Kidney (tissue), 14 donors: Measurements from ENCODE around the gene C1GALT1. TPM values are rescaled to one million over a fixed set of nuclear protein-coding genes. Genes with fewer than 3 reads are reported as not detected.

Experiments
- DNase-seq, 5 donors: peaks; one replicate each; pipeline ENCODE4 v3.0.0-alpha.2; 2013 to 2020
- FAIRE-seq: peaks from 2 replicates; lab custom pipeline; 2012; peaks lifted over from hg19 to GRCh38; lab: Jason Lieb, UNC
- H3K27ac ChIP-seq, 2 donors: one replicate each; pipeline ENCODE4 v1.7.0; 2013; ENCODE audit warnings: low read depth in 2 of 2, low read length in 2 of 2, inconsistent platforms in 1 of 2
- H3K27me3 ChIP-seq: one replicate; pipeline ENCODE4 v1.7.1; 2013; ENCODE audit warnings: low read length, inconsistent platforms; ENCODE audit not compliant: control insufficient read depth, insufficient read depth
- H3K36me3 ChIP-seq, 3 donors: one replicate each; pipeline versions ENCODE4 v1.7.0 to v1.7.1; 2013; ENCODE audit warnings: low read length in 3 of 3, control low read depth in 1 of 3, inconsistent platforms in 1 of 3; ENCODE audit not compliant: insufficient read depth in 3 of 3, control insufficient read depth in 2 of 3
- H3K4me1 ChIP-seq, 3 donors: one replicate each; pipeline versions ENCODE4 v1.7.0 to v1.7.1; 2013; ENCODE audit warnings: low read length in 3 of 3, inconsistent platforms in 1 of 3, low read depth in 1 of 3; ENCODE audit not compliant: control insufficient read depth in 2 of 3, insufficient read depth in 2 of 3
- H3K4me3 ChIP-seq, 3 donors: one replicate each; pipeline versions ENCODE4 v1.7.0 to v1.8.1; 2013; ENCODE audit warnings: low read length in 3 of 3, control low read depth in 1 of 3, inconsistent platforms in 1 of 3
- H3K9ac ChIP-seq, 3 donors: one replicate each; pipeline versions ENCODE4 v1.7.0 to v1.7.1; 2013; ENCODE audit warnings: low read length in 3 of 3, control low read depth in 1 of 3, inconsistent platforms in 1 of 3
- H3K9me3 ChIP-seq, 3 donors: one replicate each; pipeline versions ENCODE4 v1.7.0 to v1.7.1; 2013; ENCODE audit warnings: low read length in 3 of 3, control low read depth in 1 of 3, inconsistent platforms in 1 of 3; ENCODE audit not compliant: control insufficient read depth in 2 of 3, insufficient read depth in 1 of 3
- intact Hi-C: fragments of 100-400 bp; cut with DNase I; formaldehyde crosslinking; loops from one replicate; pipeline ENCODE4 v1.11.1; 2022
- polyA plus RNA-seq: library from polyadenylated mRNA; stranded (reverse); fragments of 350-450 nt; fragmentation: Illumina TruSeq; extraction: RNeasy Lipid Tissue Mini Kit (QIAGEN cat#74804); gene quantifications from one replicate; pipeline ENCODE4 v1.2.3, GENCODE V29; 2014; ENCODE audit warnings: low read depth, low replicate concordance; ENCODE audit not compliant: insufficient read depth
- total RNA-seq: library from RNA; stranded (reverse); fragmentation: NEBNext Ultra II Directional; extraction: Animal tissue kit (Norgen Biotek cat#: 25700); gene quantifications from one replicate; pipeline ENCODE4 v1.2.1, GENCODE V29; 2021
- TF ChIP-seq, protein P1 (sequence below): IDR thresholded peaks from 3 replicates; pipeline ENCODE4 v1.5.1; 2012; ENCODE audit warnings: mild to moderate bottlenecking, moderate library complexity, borderline replicate concordance; ENCODE audit not compliant: insufficient read depth; ENCODE audit errors: extremely low read depth
- donor health status: control.
- donor health status: control.
- donor health status: control.
- donor health status: control.
- donor health status: control.
- donor health status: DM: yes; HTN: yes; CAD: no.
- donor health status: Normal renal cell carcinoma (clear cell type).

The C1GALT1 gene
- total and polyA plus RNA-seq, 2 donors from 2014 or later, result 16.0 to 43.0 TPM

DNA sequence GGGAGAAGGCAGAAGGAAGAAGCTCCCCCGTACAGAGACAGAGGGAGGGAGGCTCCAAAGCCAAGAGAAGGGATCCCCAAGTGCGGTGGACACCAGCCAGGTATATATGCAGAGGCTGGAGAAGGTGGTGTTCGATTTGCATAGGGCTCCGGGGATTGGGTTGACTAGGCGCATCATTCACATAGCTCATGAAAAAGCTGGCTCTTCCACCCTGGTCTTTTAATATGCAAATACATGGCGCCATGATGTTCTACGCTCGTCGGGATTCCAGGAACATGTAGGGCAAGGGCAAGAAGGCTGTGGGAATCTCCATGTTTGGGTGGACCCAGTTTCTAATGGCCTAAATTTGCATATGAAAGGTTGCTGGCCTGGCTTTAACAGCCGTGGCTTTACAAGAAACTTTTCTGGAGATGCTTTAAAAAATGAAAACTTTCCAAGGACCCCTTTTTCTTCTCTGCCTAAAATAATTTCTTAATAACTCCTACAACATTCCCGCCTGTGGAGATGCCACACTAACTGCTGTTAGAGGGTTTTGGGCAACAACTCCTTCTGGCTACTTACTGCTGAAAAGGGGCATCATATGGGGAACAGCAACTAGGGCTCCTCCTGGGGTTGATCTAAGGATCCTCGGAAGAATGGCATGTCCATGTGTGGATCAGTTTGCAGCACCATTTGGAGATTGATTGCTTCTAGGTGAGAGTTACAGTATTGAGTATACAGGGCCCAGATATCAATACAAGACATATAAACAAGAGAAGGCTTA lies 28.3 kb downstream of the C1GALT1 start:
- intact Hi-C loops, result no loop called here
- TF ChIP-seq, protein P1, sequence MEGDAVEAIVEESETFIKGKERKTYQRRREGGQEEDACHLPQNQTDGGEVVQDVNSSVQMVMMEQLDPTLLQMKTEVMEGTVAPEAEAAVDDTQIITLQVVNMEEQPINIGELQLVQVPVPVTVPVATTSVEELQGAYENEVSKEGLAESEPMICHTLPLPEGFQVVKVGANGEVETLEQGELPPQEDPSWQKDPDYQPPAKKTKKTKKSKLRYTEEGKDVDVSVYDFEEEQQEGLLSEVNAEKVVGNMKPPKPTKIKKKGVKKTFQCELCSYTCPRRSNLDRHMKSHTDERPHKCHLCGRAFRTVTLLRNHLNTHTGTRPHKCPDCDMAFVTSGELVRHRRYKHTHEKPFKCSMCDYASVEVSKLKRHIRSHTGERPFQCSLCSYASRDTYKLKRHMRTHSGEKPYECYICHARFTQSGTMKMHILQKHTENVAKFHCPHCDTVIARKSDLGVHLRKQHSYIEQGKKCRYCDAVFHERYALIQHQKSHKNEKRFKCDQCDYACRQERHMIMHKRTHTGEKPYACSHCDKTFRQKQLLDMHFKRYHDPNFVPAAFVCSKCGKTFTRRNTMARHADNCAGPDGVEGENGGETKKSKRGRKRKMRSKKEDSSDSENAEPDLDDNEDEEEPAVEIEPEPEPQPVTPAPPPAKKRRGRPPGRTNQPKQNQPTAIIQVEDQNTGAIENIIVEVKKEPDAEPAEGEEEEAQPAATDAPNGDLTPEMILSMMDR, result no peak
- Histone ChIP-seq H3K27ac (no peak overlapping the region), H3K9me3 (no peaks in the 10 kb centered on the region), H3K4me3 (no peak overlapping the region), H3K9ac (no peak overlapping the region), H3K36me3 (peaks cover 0 to 2% (median 0%) of the 10 kb centered on the region in 3 donors), H3K4me1 (peaks cover 0 to 5% (median 0%) of the 10 kb centered on the region in 3 donors), H3K27me3 (no peaks in the 10 kb centered on the region)
- DNase-seq, result no peak
- FAIRE-seq, result no peak

DNA sequence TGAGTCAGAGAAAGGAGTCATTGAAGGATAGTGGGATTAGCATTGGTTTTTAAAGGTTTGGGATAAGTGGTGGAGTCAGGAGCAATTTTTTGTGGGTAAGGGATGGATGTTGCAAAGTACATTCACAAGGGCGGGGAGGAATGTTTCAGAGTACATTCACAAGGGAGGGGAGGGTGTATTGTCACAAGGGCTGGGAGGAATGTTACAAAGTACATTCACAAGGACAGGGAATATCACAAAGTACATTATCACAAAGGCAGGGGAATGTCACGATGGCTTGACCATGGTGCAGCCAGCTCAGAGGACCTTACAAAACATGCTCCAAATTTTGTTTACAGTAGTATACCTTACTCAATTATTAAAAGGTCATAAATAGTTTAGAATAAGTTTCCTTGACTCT lies 30.3 kb downstream of the C1GALT1 start:
- TF ChIP-seq, protein P1, result no peak
- no peak overlapping the region for H3K27ac ChIP-seq
- no peaks in the 10 kb centered on the region for H3K9me3 ChIP-seq
- no peaks in the 10 kb centered on the region for H3K27me3 ChIP-seq
- FAIRE-seq (no peak), DNase-seq (peak in 1 of 5 donors; percentile 2)
- H3K4me1 ChIP-seq, result peaks cover 0 to 5% (median 0%) of the 10 kb centered on the region in 3 donors
- intact Hi-C loops, result no loop called here
- peaks cover 0 to 2% (median 0%) of the 10 kb centered on the region in 3 donors for H3K36me3 ChIP-seq
- no peak overlapping the region for H3K9ac ChIP-seq
- H3K4me3 ChIP-seq, result no peak overlapping the region

DNA sequence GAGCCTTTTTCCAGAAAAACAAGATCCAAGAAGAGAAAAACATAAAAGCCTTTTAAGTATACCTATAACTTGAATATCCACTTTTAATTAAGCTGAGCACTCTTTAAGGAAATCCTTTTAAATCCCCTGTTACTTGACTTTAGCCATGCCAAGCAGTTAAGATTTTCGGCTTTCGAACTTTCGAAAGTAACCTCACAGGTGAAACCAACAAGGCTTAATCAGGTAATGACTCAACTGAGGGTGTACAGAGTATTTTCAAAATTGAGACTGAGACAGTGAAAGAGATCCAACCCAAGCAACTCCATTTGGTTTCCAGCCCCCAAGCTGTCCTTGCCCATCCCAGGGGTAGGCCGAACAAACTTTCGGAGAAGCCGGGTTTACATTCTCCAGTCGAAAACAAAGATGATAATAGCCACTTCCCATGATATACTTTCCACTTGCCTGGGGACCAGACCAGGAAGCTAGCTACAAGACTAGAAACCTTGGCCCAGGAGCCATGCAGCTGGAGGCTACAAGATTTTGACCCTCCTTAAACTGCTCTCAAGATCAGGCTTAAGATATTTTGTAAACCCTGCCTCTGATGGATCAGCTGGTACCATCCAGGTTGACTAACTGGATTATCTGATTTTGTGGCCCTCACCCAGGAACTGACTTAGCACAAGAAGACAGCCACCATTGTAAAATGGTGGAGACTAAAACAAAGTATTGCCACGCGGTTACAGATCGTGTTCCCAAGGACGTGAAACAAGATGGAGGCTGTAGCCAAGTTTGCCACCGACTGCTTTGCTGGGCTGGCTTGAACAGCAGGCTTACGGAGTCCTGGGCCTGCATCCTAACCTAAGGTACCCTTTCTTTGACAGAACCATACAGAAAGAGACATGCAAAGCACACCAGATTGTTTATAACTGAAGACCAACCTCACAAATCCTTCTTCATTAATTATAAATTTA lies 32.3 kb downstream of the C1GALT1 start:
- intact Hi-C loops, result no loop called here
- H3K4me3 ChIP-seq, result no peak overlapping the region
- no peak for FAIRE-seq

More for the DNA sequence above, 32.3 kb downstream of the C1GALT1 start:
- DNase-seq, result no peak
- Histone ChIP-seq H3K27me3 (no peaks in the 10 kb centered on the region), H3K27ac (no peak overlapping the region), H3K9me3 (no peaks in the 10 kb centered on the region), H3K36me3 (peaks cover 0 to 2% (median 0%) of the 10 kb centered on the region in 3 donors), H3K9ac (no peak overlapping the region), H3K4me1 (peaks cover 0 to 5% (median 0%) of the 10 kb centered on the region in 3 donors)
- TF ChIP-seq, protein P1, result no peak
